SK-N-SH (cell line): ENCODE results near the gene CSPG4. TPM values are rescaled to one million over a fixed set of nuclear protein-coding genes. Genes with fewer than 3 reads are reported as not detected.

Experiments used
- CTCF ChIA-PET: fragments of 300-600, 350-600 bp; formaldehyde crosslinking; extraction: SDS; loops from one replicate; lab custom pipeline; 2021; lab: Yijun Ruan, JAX
- POLR2A ChIA-PET: fragments of 350-600 bp; sonication (Branson Sonifier 250); formaldehyde crosslinking; extraction: SDS; loops from one replicate; lab custom pipeline; 2020; ENCODE audit warnings: antibody characterized with exemption, inconsistent platforms; lab: Yijun Ruan, JAX
- DNase-seq: peaks from one replicate; pipeline ENCODE4 v3.0.0; 2012
- H2AFZ ChIP-seq: fragments of 200-600 bp; sonication (generic); 2 replicates; pipeline ENCODE4 v1.8.1; 2016; ENCODE audit warnings: antibody characterized with exemption, mild to moderate bottlenecking, low read depth
- H3F3A ChIP-seq: fragments of 200-600 bp; sonication (generic); replicated peaks from 2 replicates; pipeline ENCODE3; 2016; ENCODE audit warnings: antibody characterized with exemption, mild to moderate bottlenecking; ENCODE audit not compliant: insufficient read depth
- H3K27ac ChIP-seq, 2 experiments: fragments of 200-500 bp in 1 of 2; fragments of 200-600 bp in 1 of 2; sonication (Bioruptor generic) in 1 of 2; sonication (generic), shearing (Covaris generic) in 1 of 2; 2 replicates each; pipeline versions ENCODE4 v1.5.1 to v1.6.1; 2014 to 2016; ENCODE audit warnings: low read depth in 2 of 2, inconsistent platforms in 1 of 2, low read length in 1 of 2, mild to moderate bottlenecking in 1 of 2, mixed read lengths in 1 of 2
- H3K27me3 ChIP-seq: fragments of 200-600 bp; sonication (generic), shearing (Covaris generic); 2 replicates; pipeline ENCODE4 v1.6.1; 2016; ENCODE audit warnings: mixed run types; ENCODE audit not compliant: insufficient read depth
- H3K36me3 ChIP-seq, 2 experiments: fragments of 200-500 bp in 1 of 2; fragments of 200-600 bp in 1 of 2; sonication (Bioruptor generic) in 1 of 2; sonication (generic) in 1 of 2; replicated peaks in 1 of 2; 2 replicates each; pipeline versions ENCODE3 to v1.5.1; 2014 to 2016; ENCODE audit warnings: low read length in 1 of 2, mild to moderate bottlenecking in 1 of 2; ENCODE audit not compliant: insufficient read depth in 2 of 2, control insufficient read depth in 1 of 2
- H3K4me1 ChIP-seq, 2 experiments: fragments of 200-500 bp in 1 of 2; fragments of 200-600 bp in 1 of 2; sonication (Bioruptor generic) in 1 of 2; sonication (generic), shearing (Covaris generic) in 1 of 2; 2 replicates each; pipeline versions ENCODE4 v1.5.1 to v1.6.1; 2014 to 2016; ENCODE audit warnings: low read depth in 1 of 2, low read length in 1 of 2, mixed run types in 1 of 2; ENCODE audit not compliant: insufficient read depth in 2 of 2, control insufficient read depth in 1 of 2
- H3K4me2 ChIP-seq: fragments of 200-600 bp; sonication (generic), shearing (Covaris generic); 2 replicates; pipeline ENCODE4 v1.6.1; 2017; ENCODE audit warnings: mixed run types
- H3K4me3 ChIP-seq, 2 experiments: fragments of 200-500 bp in 1 of 2; fragments of 200-600 bp in 1 of 2; sonication (Bioruptor generic) in 1 of 2; sonication (generic), shearing (Covaris generic) in 1 of 2; 2 replicates each; pipeline versions ENCODE4 v1.5.1 to v1.8.1; 2014 to 2016; ENCODE audit warnings: low read depth in 2 of 2, inconsistent platforms in 1 of 2, low read length in 1 of 2, mild to moderate bottlenecking in 1 of 2, mixed read lengths in 1 of 2, moderate library complexity in 1 of 2
- H3K79me2 ChIP-seq: fragments of 200-600 bp; sonication (generic); 2 replicates; pipeline ENCODE4 v1.8.1; 2017; ENCODE audit warnings: mild to moderate bottlenecking; ENCODE audit not compliant: insufficient read depth
- H3K9ac ChIP-seq: fragments of 200-600 bp; sonication (generic); 2 replicates; pipeline ENCODE4 v1.6.1; 2017; ENCODE audit warnings: mixed run types
- H3K9me2 ChIP-seq: fragments of 200-600 bp; sonication (generic); 2 replicates; pipeline ENCODE4 v1.6.1; 2017; ENCODE audit warnings: mixed run types
- H3K9me3 ChIP-seq: fragments of 200-600 bp; sonication (generic); 2 replicates; pipeline ENCODE4 v1.6.1; 2017; ENCODE audit warnings: mixed run types, mild to moderate bottlenecking, moderate library complexity
- H4K20me1 ChIP-seq: fragments of 200-600 bp; sonication (generic); 2 replicates; pipeline ENCODE4 v1.6.1; 2017; ENCODE audit warnings: mild to moderate bottlenecking, mixed run types; ENCODE audit not compliant: insufficient read depth
- CHD2 ChIP-seq: fragments of 150-350 bp; IDR thresholded peaks from 2 replicates; pipeline ENCODE4 v1.6.1; 2018; ENCODE audit warnings: low read length; ENCODE audit not compliant: partially characterized antibody
- EZH2phosphoT487 ChIP-seq: fragments of 200-600 bp; sonication (generic); IDR thresholded peaks from 2 replicates; pipeline ENCODE4 v1.6.1; 2017; ENCODE audit warnings: low read depth, mixed run types, mild to moderate bottlenecking, antibody characterized with exemption, moderate library complexity, borderline replicate concordance
- FOSL2 ChIP-seq: IDR thresholded peaks from 2 replicates; pipeline ENCODE4 v1.4.0; 2012; ENCODE audit warnings: low read depth, mild to moderate bottlenecking, moderate library complexity, borderline replicate concordance
- FOXM1 ChIP-seq: IDR thresholded peaks from 2 replicates; pipeline ENCODE4 v1.4.0; 2012; ENCODE audit warnings: low read depth, mild to moderate bottlenecking
- GABPA ChIP-seq: IDR thresholded peaks from 2 replicates; pipeline ENCODE4 v1.4.0; 2012; ENCODE audit warnings: low read depth, mild to moderate bottlenecking
- GATA2 ChIP-seq: sonication (generic); formaldehyde crosslinking; IDR thresholded peaks from 2 replicates; pipeline ENCODE4 v1.5.0; 2020; ENCODE audit warnings: mild to moderate bottlenecking, missing genetic modification reagents
- IRF3 ChIP-seq: fragments of 150-350 bp; IDR thresholded peaks from 2 replicates; pipeline ENCODE4 v1.6.1; 2016; ENCODE audit warnings: mild to moderate bottlenecking, low read depth, low read length
- MAX ChIP-seq: IDR thresholded peaks from 2 replicates; pipeline ENCODE4 v1.4.0; 2012; ENCODE audit warnings: low read depth
- MEF2A ChIP-seq: IDR thresholded peaks from 2 replicates; pipeline ENCODE4 v1.4.0; 2012; ENCODE audit warnings: low read depth, borderline replicate concordance
- POLR2AphosphoS5 ChIP-seq: IDR thresholded peaks from 2 replicates; pipeline ENCODE4 v1.6.1; 2012; ENCODE audit warnings: low read depth, low read length
- RAD21 ChIP-seq: IDR thresholded peaks from 2 replicates; pipeline ENCODE4 v1.6.1; 2012; ENCODE audit warnings: mild to moderate bottlenecking, low read length
- SMC3 ChIP-seq: IDR thresholded peaks from 2 replicates; pipeline ENCODE4 v1.6.1; 2012; ENCODE audit warnings: low read depth, low read length, improper control_type of control experiment
- TCF12 ChIP-seq: IDR thresholded peaks from 2 replicates; pipeline ENCODE4 v1.4.0; 2012
- YY1 ChIP-seq: IDR thresholded peaks from 2 replicates; pipeline ENCODE4 v1.4.0; 2012; ENCODE audit warnings: low read depth, mild to moderate bottlenecking
- ZBTB33 ChIP-seq: IDR thresholded peaks from 2 replicates; pipeline ENCODE4 v1.4.0; 2012; ENCODE audit warnings: low read depth, borderline replicate concordance
- WGBS: methylation state at CpG from one replicate; pipeline ENCODE4 v1.1.6; 2017; ENCODE audit warnings: low lambda C conversion rate; 5-methylcytosine and 5-hydroxymethylcytosine counted together
- polyA plus RNA-seq, 3 experiments: library from polyadenylated mRNA; depleted of rRNA; stranded (reverse); fragments of >200 nt; gene quantifications; 2 replicates each; pipeline ENCODE4 v1.2.3, GENCODE V29; 2012
- TF ChIP-seq, protein P1 (sequence below): IDR thresholded peaks from 2 replicates; pipeline ENCODE4; 2012
- TF ChIP-seq, protein P2 (sequence below): fragments of 150-350 bp; IDR thresholded peaks from 2 replicates; pipeline ENCODE4 v1.6.1; 2017; ENCODE audit warnings: antibody characterized with exemption, low read length, low read depth, borderline replicate concordance

The CSPG4 gene
- polyA plus RNA-seq, 1 of the 3 experiments (the other 2 are of a cell fraction) = 0.35 TPM

- ChIA-PET CTCF (interaction anchor here (1.5 to 2.8 kb wide), 4 partner anchors 12 to 61 kb away, joined by 4 to 9 read pairs (median 8); partner anchors contain the start of gene SNX33), POLR2A (interaction anchor here (0.7 to 2.0 kb wide), 2 partner anchors 32 to 46 kb away, joined by 3 to 10 read pairs; partner anchors contain the start of genes IMP3 and SNUPN)
- H3F3A ChIP-seq = peaks cover 7% of the 10 kb centered on the region
- peaks cover 28 to 38% of the 10 kb centered on the region in 2 experiments; a peak in 3 of 4 replicates for H3K4me1 ChIP-seq
- H3K79me2 ChIP-seq = peaks cover 18% of the 10 kb centered on the region
- no peak overlapping the region for H2AFZ ChIP-seq
- 88% methylated on average over 9 of the region's 11 CpGs for WGBS
- H3K4me2 ChIP-seq = no peak overlapping the region
- no peaks in the 10 kb centered on the region for H3K9me2 ChIP-seq
- peak overlapping the region; percentile 22 to 60 for H3K27ac ChIP-seq
- no peak overlapping the region for H3K9ac ChIP-seq
- H3K27me3 ChIP-seq = no peaks in the 10 kb centered on the region
- no peak overlapping the region for H3K4me3 ChIP-seq
- no peaks in the 10 kb centered on the region for H4K20me1 ChIP-seq
- TF ChIP-seq GATA2 (CRISPR knock-in tag) (no peak), MEF2A (no peak), SMC3 (no peak), FOSL2 (no peak), YY1 (no peak), CHD2 (no peak), EZH2phosphoT487 (no peak), POLR2AphosphoS5 (no peak), MAX (no peak), RAD21 (no peak), TCF12 (no peak), GABPA (no peak)
- TF ChIP-seq, protein P1, sequence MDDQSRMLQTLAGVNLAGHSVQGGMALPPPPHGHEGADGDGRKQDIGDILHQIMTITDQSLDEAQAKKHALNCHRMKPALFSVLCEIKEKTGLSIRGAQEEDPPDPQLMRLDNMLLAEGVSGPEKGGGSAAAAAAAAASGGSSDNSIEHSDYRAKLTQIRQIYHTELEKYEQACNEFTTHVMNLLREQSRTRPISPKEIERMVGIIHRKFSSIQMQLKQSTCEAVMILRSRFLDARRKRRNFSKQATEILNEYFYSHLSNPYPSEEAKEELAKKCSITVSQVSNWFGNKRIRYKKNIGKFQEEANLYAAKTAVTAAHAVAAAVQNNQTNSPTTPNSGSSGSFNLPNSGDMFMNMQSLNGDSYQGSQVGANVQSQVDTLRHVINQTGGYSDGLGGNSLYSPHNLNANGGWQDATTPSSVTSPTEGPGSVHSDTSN = no peak
- TF ChIP-seq, protein P2, sequence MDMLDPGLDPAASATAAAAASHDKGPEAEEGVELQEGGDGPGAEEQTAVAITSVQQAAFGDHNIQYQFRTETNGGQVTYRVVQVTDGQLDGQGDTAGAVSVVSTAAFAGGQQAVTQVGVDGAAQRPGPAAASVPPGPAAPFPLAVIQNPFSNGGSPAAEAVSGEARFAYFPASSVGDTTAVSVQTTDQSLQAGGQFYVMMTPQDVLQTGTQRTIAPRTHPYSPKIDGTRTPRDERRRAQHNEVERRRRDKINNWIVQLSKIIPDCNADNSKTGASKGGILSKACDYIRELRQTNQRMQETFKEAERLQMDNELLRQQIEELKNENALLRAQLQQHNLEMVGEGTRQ = no peak
- no peaks in the 10 kb centered on the region for H3K36me3 ChIP-seq
- H3K9me3 ChIP-seq = no peaks in the 10 kb centered on the region
- no peak for DNase-seq
Measured at GRCh38 chr15:75671730-75672602, 40.7 kb downstream of the CSPG4 start.

DNA sequence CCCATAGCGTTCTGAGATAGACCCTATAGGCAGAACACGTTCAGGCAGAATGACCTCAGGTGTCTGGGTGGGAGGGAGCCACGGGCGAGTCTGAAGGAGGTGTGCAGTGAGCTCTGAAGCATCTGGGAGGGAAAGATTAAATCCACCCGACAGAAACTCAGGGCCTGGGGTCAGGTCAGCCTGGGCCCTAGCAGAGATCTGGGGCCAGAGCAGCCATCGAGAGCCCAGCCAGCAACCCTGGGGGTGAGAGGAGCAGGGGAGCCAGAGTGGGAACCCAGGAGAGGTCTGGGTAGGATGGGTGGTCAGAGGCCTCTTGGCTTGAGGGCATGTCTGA is 42.8 kb downstream of the CSPG4 start:
- 82% methylated on average over 6 of the region's 6 CpGs for WGBS
- peaks cover 28 to 48% of the 10 kb centered on the region in 2 experiments; a peak in 3 of 4 replicates for H3K4me1 ChIP-seq
- no peak overlapping the region for H2AFZ ChIP-seq

More for the DNA sequence above, 42.8 kb downstream of the CSPG4 start:
- no peaks in the 10 kb centered on the region for H4K20me1 ChIP-seq
- no peaks in the 10 kb centered on the region for H3K36me3 ChIP-seq
- peaks cover 18% of the 10 kb centered on the region for H3F3A ChIP-seq
- peak overlapping the region; percentile 31; the same call in 1 of the 2 replicates for H3K9ac ChIP-seq
- H3K27me3 ChIP-seq = no peaks in the 10 kb centered on the region
- DNase-seq = no peak
- H3K27ac ChIP-seq = no peak overlapping the region
- no peaks in the 10 kb centered on the region for H3K9me2 ChIP-seq
- peak overlapping the region; percentile 50; the same call in 1 of the 2 replicates for H3K4me2 ChIP-seq
- TF ChIP-seq RAD21 = no peak
- TF ChIP-seq, protein P2 = no peak
- TF ChIP-seq IRF3 = no peak
- TF ChIP-seq ZBTB33 = no peak
- TF ChIP-seq FOXM1 = no peak
- TF ChIP-seq, all 33 proteins: peak for 0
- peaks cover 24% of the 10 kb centered on the region for H3K79me2 ChIP-seq
- ChIA-PET POLR2A (no interaction called here), CTCF (interaction anchor here (0.5 to 1.0 kb wide), 2 partner anchors 26 to 145 kb away, joined by 3 read pairs; no protein-coding TSS in a partner anchor)
- no peaks in the 10 kb centered on the region for H3K9me3 ChIP-seq
- no peak overlapping the region for H3K4me3 ChIP-seq
